ENCODE results near the gene FLNA.
"Not testable (repeated sequence)": the region's sequence is repeated elsewhere in the genome, so short reads cannot be mapped to it uniquely, and the experiment has no call there.

FLNA gene, protein sequence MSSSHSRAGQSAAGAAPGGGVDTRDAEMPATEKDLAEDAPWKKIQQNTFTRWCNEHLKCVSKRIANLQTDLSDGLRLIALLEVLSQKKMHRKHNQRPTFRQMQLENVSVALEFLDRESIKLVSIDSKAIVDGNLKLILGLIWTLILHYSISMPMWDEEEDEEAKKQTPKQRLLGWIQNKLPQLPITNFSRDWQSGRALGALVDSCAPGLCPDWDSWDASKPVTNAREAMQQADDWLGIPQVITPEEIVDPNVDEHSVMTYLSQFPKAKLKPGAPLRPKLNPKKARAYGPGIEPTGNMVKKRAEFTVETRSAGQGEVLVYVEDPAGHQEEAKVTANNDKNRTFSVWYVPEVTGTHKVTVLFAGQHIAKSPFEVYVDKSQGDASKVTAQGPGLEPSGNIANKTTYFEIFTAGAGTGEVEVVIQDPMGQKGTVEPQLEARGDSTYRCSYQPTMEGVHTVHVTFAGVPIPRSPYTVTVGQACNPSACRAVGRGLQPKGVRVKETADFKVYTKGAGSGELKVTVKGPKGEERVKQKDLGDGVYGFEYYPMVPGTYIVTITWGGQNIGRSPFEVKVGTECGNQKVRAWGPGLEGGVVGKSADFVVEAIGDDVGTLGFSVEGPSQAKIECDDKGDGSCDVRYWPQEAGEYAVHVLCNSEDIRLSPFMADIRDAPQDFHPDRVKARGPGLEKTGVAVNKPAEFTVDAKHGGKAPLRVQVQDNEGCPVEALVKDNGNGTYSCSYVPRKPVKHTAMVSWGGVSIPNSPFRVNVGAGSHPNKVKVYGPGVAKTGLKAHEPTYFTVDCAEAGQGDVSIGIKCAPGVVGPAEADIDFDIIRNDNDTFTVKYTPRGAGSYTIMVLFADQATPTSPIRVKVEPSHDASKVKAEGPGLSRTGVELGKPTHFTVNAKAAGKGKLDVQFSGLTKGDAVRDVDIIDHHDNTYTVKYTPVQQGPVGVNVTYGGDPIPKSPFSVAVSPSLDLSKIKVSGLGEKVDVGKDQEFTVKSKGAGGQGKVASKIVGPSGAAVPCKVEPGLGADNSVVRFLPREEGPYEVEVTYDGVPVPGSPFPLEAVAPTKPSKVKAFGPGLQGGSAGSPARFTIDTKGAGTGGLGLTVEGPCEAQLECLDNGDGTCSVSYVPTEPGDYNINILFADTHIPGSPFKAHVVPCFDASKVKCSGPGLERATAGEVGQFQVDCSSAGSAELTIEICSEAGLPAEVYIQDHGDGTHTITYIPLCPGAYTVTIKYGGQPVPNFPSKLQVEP (N-terminal part only)

GRCh38 chrX:154374313-154375155 lies at the start of gene FLNA:
Gene FLNA (minus strand): TSS chrX:154374634. CDS start chrX:154371245, 3,389 bp downstream.
- DNase-seq, result peak in 1 of 2 donors; percentile 34

DNA sequence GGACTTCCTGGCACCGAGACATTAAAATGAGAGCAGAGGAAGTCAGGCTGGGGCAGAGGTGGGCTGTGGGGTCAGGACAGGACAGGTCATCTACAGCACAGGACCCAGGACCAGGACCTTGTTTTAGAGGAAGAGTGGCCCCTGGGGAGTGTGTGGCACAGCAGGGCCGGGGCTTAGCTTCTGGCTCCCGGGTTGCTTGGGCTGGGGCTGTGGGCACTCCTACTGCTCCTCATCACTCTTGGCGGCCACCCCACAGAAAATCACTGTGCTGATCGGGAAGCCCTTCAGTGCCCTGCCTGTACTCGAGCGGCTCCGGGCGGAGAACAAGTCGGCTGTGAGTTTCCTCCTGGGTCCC lies 45.9 kb upstream of the FLNA start:
- DNase-seq, result no peak

DNA sequence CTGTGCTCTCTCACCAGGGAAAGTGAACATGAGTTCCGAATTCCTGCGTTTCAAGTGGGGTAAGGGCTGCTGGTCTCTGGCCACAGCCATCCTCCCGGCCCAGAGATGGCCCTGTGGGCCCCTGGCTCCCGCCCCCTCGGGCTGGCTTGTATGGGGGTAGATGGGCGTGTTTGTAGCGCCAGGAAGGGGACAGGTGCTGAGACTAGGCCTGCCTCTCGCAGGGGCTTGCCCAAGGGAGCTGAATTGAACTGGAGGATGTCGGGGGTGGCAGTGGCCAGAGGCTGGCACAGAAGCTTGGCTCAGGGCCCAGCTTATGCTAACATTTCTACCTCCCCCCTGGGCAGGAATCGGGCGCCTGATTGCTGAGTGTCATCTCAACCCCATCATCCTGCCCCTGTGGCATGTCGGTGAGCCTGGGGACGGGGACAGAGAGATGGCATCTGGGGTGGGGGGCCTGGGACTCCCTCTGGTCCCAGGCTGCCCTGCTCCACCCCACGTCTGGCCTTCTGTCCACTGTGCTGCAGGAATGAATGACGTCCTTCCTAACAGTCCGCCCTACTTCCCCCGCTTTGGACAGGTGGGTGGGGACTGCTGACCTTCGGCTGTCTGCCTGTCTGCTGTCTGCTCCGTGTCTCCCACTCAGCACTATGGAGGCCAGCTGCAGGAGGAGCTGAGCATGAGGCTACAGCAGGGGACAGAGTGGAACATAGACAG lies 45.4 kb upstream of the FLNA start:
- DNase-seq, result no peak

DNA sequence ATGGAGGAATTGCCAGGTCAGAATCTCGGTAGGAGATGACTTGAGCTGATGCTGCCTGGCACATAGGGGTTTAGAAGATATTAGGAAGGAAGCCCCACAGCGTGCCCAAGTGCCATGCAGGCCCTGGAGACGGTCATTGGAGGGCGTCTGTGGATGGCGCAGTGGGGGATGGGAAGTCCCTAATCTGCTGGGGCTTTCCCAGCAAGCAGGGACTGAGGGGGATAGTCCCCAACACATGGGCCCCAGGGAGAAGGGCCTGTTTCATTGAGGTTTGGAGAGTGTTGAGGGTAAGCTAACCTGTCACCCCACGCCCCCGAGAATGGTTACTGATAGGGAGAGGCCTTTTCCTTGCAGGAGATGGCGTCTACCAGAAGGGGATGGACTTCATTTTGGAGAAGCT lies 44.8 kb upstream of the FLNA start:
- no peak for DNase-seq

- no peak for DNase-seq
These were observed 42.7 kb upstream of the FLNA start for GRCh38 chrX:154417157-154417556.

- DNase-seq, result no peak
These were observed 38.7 kb upstream of the FLNA start for GRCh38 chrX:154413142-154413541.

DNA sequence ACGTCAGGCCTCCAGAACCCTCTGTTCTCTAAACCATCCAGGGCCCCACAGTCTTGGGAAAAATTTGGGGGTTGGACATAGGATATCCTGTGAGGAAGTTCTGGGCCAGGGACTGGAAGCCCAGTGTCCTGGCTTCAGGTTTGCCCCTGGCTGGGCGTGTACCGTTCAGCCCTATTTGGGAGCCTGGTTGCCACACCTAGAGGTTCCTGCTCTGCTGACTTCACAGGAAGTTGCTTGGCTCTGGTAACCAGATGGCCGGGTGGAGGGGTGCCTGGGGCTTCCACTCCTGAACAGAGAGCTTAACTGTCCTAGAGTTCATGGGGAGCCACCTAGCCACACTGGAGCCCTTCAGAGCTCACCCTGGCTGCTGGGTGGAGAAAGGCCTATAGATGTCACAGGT lies 38.0 kb upstream of the FLNA start:
- no peak for DNase-seq

DNA sequence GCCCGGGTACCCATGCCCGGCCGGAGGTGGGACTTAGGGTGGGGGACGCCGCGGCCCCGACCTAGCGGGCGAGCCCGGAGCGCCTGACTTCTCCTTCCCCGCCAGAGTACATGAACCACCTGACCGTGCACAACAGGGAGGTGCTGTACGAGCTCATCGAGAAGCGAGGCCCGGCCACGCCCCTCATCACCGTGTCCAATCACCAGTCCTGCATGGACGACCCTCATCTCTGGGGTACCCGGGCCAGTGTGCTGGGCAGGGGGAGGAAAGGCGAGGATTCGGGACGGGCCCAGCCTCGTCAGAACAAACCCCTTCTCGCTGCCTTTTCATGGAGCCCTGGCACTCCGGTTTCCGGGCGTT lies 37.5 kb upstream of the FLNA start:
- peak in 1 of 2 donors; percentile 47 for DNase-seq

DNA sequence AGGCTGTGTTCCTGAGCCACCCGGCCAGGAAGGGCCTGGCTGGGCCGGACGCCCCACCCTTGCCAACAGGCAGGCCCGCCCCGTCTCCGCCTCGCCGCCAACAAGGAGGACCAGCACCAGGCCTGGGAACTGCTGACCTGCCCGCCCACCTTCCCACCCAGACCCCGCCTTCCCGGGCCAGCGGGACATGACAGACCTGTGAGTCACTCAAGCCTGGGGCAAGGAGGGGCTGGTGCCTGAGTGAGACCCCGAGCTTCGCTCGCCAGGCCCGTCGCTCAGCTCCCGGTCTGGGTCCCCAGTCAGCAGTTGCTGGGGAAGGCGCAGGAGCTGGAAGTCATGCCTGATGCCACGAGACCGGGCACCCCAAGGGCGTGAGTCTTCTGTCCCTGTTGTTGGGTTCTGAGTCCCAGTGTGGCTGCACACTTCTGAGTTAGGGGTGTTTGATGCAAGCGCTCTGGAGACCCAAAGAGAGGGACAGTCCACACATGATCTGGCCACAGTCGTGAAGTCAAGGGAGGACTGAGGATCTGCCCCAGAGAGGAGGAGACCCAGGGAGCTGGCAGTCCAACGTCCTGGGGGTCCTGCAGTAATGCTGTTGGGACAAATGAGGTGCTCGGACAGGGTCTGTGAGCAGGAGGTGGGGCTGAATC lies 34.9 kb upstream of the FLNA start, which contains the start of gene DNASE1L1:
Gene DNASE1L1, minus strand, starts transcription at position 33 of the 650 bp plus-strand sequence. CDS start 3,686 bp downstream, outside the sequence.
- DNase-seq, result no peak

DNA sequence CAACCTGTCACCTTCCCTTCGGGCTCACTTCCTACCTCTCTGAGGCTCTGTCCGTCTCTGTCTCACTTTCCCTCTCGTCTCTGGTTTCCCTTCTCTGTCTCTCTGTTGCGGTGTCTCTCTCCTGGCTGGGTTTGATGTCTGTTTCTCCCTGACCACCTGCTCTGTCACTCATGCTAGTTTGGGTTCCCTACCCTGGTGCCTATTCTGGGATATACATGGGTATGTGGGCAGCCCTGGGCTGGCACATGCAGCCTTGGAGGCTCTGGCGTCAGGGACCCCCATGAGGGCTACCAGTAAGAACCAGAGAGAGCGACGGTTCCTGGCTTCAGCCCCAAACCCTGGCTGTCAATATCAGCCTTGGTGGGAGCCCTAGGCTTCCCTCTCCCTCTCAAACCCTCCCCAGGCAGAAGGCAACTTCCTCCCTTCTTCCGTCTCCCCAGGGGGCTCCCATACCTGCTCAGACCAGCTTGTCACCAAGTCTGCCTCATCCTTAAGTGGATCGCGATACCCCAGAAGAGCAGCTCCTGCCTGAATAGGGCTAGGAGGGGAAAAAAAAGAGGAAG lies 34.3 kb upstream of the FLNA start:
- no peak for DNase-seq

DNA sequence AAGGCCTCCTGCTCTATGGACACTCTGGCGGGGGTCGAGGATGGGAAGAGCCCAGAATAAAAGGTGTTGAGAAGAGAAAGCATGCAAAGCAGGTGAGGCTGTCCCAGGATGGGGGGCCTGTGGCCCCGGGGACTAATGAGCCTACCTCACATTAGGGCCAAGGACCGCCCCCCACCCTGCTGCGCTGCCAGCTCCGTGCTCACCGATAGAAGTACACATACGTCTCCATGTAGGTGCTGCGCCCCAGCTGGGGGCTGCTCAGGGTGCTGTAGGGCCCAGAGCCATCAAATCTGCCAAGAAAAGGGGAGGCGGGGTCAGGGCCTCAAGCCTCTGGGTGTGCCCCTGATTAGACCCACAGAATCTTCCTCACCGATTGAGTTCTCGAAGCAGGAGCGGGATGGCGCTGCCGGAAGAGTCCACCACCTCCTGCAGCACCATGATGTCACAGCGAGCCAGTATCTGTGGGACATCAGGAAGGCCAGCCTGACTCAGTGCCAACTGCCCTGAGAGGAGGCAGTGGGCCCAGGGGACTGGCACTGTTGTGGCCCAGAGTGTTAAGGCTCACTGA lies 30.3 kb upstream of the FLNA start:
- DNase-seq, result no peak

GRCh38 chrX:154403858-154404257 lies 29.4 kb upstream of the FLNA start:
- DNase-seq, result no peak

DNA sequence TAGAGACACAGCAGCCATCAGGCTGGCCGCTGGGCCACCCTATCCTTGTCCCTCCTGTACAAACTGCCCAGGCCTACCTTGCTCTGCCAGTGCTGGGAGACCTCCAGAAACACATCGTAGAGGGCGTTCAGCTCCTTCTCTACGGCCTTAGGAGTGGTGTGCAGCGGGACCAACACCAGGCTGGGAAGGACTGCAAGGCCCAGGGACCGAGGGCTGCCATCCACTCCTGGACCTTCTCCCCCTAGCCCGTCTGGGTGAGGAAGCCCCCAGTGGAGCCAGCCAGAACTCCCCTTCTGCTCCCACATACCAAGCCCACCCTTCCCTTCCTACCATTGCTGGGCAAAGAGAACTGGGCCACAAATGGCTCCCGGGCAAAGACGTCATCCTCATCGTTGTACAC lies 28.8 kb upstream of the FLNA start:
- DNase-seq, result no peak

DNA sequence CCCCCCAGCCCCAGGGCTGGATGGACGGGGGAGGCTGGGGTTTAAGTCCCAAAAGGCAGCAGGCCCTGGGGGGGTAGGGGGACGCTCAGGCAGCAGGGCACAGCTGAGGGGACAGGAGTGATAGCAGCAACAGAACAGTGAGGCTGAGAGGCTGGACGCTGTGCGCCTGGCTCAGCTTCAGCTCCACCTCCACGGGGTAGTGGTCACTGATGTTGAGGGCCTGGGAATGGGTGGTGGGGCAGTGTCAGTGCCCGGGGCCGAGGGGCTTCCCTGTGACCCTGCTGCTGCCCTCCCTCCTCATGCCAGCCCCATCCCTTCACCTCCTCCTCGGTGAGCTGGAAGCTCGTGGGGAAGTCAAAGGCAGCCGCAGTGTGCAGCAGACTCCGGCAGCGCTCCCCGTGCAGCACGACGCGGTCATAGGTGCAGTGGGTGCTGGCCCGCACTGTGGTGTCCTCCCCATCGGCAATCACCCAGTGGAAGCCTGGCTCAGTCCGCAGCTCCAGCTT lies 28.2 kb upstream of the FLNA start:
- DNase-seq, result no peak

DNA sequence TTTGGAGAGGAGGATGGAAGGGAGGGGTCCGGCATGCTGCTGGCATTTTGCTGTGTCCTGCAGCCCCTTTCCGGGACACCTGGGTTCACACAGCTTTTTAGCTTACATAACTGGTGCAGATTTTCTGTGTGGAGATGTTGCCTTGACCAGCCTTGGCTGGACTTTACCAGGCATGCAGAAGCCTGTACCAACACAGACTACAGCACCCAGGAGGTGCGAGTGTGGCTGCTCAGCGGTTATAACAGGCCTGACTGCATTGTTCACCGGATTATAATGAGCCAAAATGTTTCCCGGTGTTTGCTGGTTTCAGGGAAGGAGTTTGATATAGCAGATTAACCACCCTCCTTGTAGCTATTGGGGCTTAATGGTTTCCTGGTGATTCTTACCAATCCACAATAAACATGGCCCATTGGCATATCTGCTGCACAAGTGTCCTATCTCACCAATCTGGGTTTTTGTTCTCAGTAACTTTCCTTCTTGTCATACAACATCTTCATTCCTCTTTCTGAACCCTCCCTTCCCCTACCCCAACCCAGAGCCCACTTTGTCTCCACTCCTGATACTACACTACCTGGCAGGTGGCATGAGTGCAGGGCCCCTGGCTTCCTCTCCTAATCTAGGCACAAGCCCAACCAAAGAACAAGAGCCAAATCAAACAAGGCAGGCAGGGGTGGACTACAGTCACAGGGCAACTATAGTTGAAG lies 27.6 kb upstream of the FLNA start:
- no peak for DNase-seq

DNA sequence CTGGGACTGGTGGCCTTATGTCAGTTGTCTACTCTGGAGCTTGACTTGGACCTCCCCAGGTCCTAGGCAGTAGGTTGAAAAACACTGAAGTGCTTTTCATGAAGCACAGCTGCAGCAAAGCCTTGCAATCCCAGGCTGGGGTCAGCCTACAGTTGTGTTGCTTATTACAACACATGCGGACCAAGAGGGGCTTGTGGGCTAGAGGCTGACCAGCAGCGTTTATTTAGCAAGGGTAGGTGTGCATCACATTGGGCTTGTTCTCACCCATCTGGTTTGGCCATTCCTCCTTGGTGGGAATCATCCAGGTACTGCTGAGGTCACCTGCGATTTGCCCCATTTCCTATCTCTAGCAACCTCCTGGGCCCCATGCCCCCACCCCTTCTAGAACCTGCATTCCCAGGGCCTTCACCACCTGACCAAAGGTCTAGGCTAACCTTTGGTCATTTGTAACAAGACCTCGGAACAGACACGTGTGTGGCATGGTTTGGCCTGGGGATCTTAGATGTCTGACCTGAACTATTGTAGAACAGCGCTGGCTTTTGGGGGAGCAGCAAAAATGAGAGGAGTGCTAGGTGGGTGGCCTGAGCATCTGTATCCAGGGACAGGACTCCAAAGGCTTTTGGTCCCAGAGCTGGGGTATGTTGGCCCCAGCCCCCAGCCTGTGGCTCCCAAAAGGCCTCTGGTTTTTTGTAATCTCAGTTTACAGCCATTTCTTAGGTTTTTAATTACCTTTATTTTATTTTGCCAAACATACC lies 26.8 kb upstream of the FLNA start:
- no peak for DNase-seq

- not testable (repeated sequence) for DNase-seq
These were observed 26.0 kb upstream of the FLNA start for GRCh38 chrX:154400369-154400817.

Measured in activated CD4-positive, alpha-beta T cell treated with anti-CD3 and anti-CD28 coated beads for 4 hours (primary cell).